ENCODE measurements around the gene AK1. TPM values are rescaled to one million over a fixed set of nuclear protein-coding genes. Genes with fewer than 3 reads are reported as not detected.

The AK1 gene
- total RNA-seq, 1 experiment from 2014 or later, result 31.6 TPM

- no peak overlapping the region for H3K27ac ChIP-seq (ENCODE audit: insufficient read length, low read depth, low read length)
- H2AK5ac ChIP-seq (ENCODE audit: insufficient read length, low read length), result no peak overlapping the region
- Mint-ChIP-seq H3K9me3 (no peaks in the 10 kb centered on the region), H3K27ac (peak overlapping the region in 1 of 3 experiments; percentile 0; a peak in 2 of 7 replicates), H3K27me3 (ENCODE audit: low read depth) (no peaks in the 10 kb centered on the region; the same call in 1 of the 2 replicates), H3K4me1 (peaks cover 9 to 22% of the 10 kb centered on the region in 2 experiments), H3K4me3 (peak overlapping the region in 1 of 2 experiments; percentile 3; a peak in 1 of 5 replicates), H3K36me3 (ENCODE audit: insufficient read depth in 1 of 3, low read depth in 3 of 3) (peaks cover 0 to 7% (median 0%) of the 10 kb centered on the region in 3 experiments; a peak in 2 of 7 replicates)
- H2BK5ac ChIP-seq (ENCODE audit: insufficient read length, low read length), result no peak overlapping the region
- H3K79me1 ChIP-seq (ENCODE audit: insufficient read depth, low read depth, low read length, poor library complexity, severe bottlenecking), result no peaks in the 10 kb centered on the region
- H4K5ac ChIP-seq (ENCODE audit: insufficient read length, low read depth, low read length), result no peak overlapping the region
- no peak overlapping the region for H3K4ac ChIP-seq (ENCODE audit: low read depth, low read length)
- H3K79me2 ChIP-seq (ENCODE audit: insufficient read depth, low read length), result no peaks in the 10 kb centered on the region
- no peak overlapping the region for H2BK15ac ChIP-seq (ENCODE audit: low read depth, low read length)
- H3K23me2 ChIP-seq (ENCODE audit: insufficient read length, low read depth, low read length, poor library complexity, severe bottlenecking), result no peaks in the 10 kb centered on the region
- H2BK20ac ChIP-seq (ENCODE audit: low read depth, low read length, poor library complexity, severe bottlenecking), result no peak overlapping the region
- no peaks in the 10 kb centered on the region for H3K9me3 ChIP-seq (ENCODE audit: control insufficient read depth, low read depth, low read length)
- H2BK12ac ChIP-seq (ENCODE audit: insufficient read length, low read depth, low read length), result no peak overlapping the region
- TF ChIP-seq, protein P1, sequence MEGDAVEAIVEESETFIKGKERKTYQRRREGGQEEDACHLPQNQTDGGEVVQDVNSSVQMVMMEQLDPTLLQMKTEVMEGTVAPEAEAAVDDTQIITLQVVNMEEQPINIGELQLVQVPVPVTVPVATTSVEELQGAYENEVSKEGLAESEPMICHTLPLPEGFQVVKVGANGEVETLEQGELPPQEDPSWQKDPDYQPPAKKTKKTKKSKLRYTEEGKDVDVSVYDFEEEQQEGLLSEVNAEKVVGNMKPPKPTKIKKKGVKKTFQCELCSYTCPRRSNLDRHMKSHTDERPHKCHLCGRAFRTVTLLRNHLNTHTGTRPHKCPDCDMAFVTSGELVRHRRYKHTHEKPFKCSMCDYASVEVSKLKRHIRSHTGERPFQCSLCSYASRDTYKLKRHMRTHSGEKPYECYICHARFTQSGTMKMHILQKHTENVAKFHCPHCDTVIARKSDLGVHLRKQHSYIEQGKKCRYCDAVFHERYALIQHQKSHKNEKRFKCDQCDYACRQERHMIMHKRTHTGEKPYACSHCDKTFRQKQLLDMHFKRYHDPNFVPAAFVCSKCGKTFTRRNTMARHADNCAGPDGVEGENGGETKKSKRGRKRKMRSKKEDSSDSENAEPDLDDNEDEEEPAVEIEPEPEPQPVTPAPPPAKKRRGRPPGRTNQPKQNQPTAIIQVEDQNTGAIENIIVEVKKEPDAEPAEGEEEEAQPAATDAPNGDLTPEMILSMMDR (conservative IDR thresholded peaks at IDR 0.05), result no peak
- no peak overlapping the region for H2AFZ ChIP-seq (ENCODE audit: low read length)
- DNase-seq, result no peak
- no peak overlapping the region for H3K18ac ChIP-seq (ENCODE audit: insufficient read length, low read depth, low read length)
- H3K14ac ChIP-seq (ENCODE audit: insufficient read depth, low read length), result no peak overlapping the region
- no peaks in the 10 kb centered on the region for H3K4me1 ChIP-seq (ENCODE audit: insufficient read depth, low read length)
- no peak overlapping the region for H2BK120ac ChIP-seq (ENCODE audit: low read depth, low read length, poor library complexity, severe bottlenecking)
- H3K56ac ChIP-seq (ENCODE audit: insufficient read length, low read depth, low read length), result no peak overlapping the region
- WGBS (ENCODE audit: extremely low coverage, insufficient read length, low lambda C conversion rate), result no CpG with 5 or more reads among the region's 19 CpGs
- no peak overlapping the region for H3K23ac ChIP-seq (ENCODE audit: insufficient read length, low read depth, low read length)
- H3T11ph ChIP-seq (ENCODE audit: low read length), result no peak overlapping the region
- H4K20me1 ChIP-seq (ENCODE audit: control insufficient read depth, insufficient read depth, insufficient read length), result no peaks in the 10 kb centered on the region
- no peak overlapping the region for H3K9ac ChIP-seq (ENCODE audit: extremely low read depth, insufficient read length, low read length)
- H3K27me3 ChIP-seq (ENCODE audit: insufficient read depth, low read length), result no peaks in the 10 kb centered on the region
- no peak overlapping the region for H3K4me2 ChIP-seq (ENCODE audit: insufficient read depth, insufficient read length, low read length)
- no peak overlapping the region for H4K8ac ChIP-seq (replicated peaks; ENCODE audit: insufficient read length, low read depth, low read length)
- H4K91ac ChIP-seq (ENCODE audit: insufficient read length, low read depth, low read length), result no peak overlapping the region
These were observed 11.6 kb downstream of the AK1 start for GRCh38 chr9:127865645-127866464.

All from H9 (cell line).